Smooth muscle cell (in vitro differentiated cells): ENCODE results near the gene LCK. TPM values are rescaled to one million over a fixed set of nuclear protein-coding genes. Genes with fewer than 3 reads are reported as not detected.

ENCODE experiments used
- DNase-seq: peaks from one replicate; lab custom pipeline; 2025; ENCODE audit not compliant: unreplicated experiment; lab: John Stamatoyannopoulos, UW
- H2AFZ ChIP-seq: fragments of 200-600 bp; sonication (generic); 2 replicates; pipeline ENCODE4 v1.6.0; 2016; ENCODE audit warnings: antibody characterized with exemption, low read depth, mild to moderate bottlenecking
- H3F3A ChIP-seq: fragments of 200-600 bp; sonication (generic); 2 replicates; pipeline ENCODE4 v1.6.0; 2017; ENCODE audit warnings: antibody characterized with exemption, low read depth
- H3K27ac ChIP-seq: fragments of 200-600 bp; sonication (generic); 2 replicates; pipeline ENCODE4 v1.5.1; 2016; ENCODE audit warnings: low read depth, mild to moderate bottlenecking
- H3K27me3 ChIP-seq: fragments of 200-600 bp; sonication (generic); 2 replicates; pipeline ENCODE4 v1.6.1; 2016; ENCODE audit warnings: low read depth, mild to moderate bottlenecking
- H3K36me3 ChIP-seq: fragments of 200-600 bp; sonication (generic); 2 replicates; pipeline ENCODE4 v1.5.1; 2016; ENCODE audit warnings: low read depth
- H3K4me1 ChIP-seq: fragments of 200-600 bp; sonication (generic); 2 replicates; pipeline ENCODE4 v1.5.1; 2016; ENCODE audit warnings: low read depth
- H3K4me2 ChIP-seq: fragments of 200-600 bp; sonication (generic); 2 replicates; pipeline ENCODE4 v1.6.0; 2016; ENCODE audit warnings: mild to moderate bottlenecking
- H3K4me3 ChIP-seq: fragments of 200-600 bp; sonication (generic); 2 replicates; pipeline ENCODE4 v1.5.1; 2016; ENCODE audit warnings: mild to moderate bottlenecking
- H3K79me2 ChIP-seq: fragments of 200-600 bp; sonication (generic); 2 replicates; pipeline ENCODE4 v1.6.0; 2016; ENCODE audit warnings: low read depth, mild to moderate bottlenecking
- H3K9ac ChIP-seq: fragments of 200-600 bp; sonication (generic); 2 replicates; pipeline ENCODE4 v1.6.0; 2016; ENCODE audit warnings: low read depth
- H3K9me3 ChIP-seq: fragments of 200-600 bp; sonication (generic); replicated peaks from 2 replicates; pipeline ENCODE4 v1.5.1; 2016; ENCODE audit warnings: low read depth
- H4K20me1 ChIP-seq: fragments of 200-600 bp; sonication (generic); 2 replicates; pipeline ENCODE4 v1.6.0; 2016; ENCODE audit warnings: low read depth
- CTCF ChIP-seq: fragments of 200-600 bp; sonication (generic); IDR thresholded peaks from 2 replicates; pipeline ENCODE4 v1.5.1; 2017; ENCODE audit warnings: borderline replicate concordance, mild to moderate bottlenecking, antibody characterized with exemption; ENCODE audit not compliant: insufficient read depth, poor library complexity, severe bottlenecking
- WGBS: methylation state at CpG from one replicate; pipeline ENCODE4 v1.1.7; 2016; ENCODE audit warnings: low lambda C conversion rate; 5-methylcytosine and 5-hydroxymethylcytosine counted together
- polyA plus RNA-seq: library from polyadenylated mRNA; unstranded; fragments of >200 nt; fragmentation: Nextera tagmentation; extraction: Ambion mirVana; gene quantifications from 2 replicates; pipeline ENCODE4 v1.2.1, GENCODE V29; 2016
- total RNA-seq: library from RNA; depleted of rRNA; stranded (reverse); fragments of >200 nt; gene quantifications from 2 replicates; pipeline ENCODE4 v1.2.3, GENCODE V29; 2014

The LCK gene
- total and polyA plus RNA-seq, 2 experiments from 2014 or later = 0.22 TPM; not detected in 1

GRCh38 chr1:32247452-32247851 is 3.6 kb upstream of the LCK start:
- no peaks in the 10 kb centered on the region for H3K27me3 ChIP-seq
- H3K36me3 ChIP-seq = no peaks in the 10 kb centered on the region
- H2AFZ ChIP-seq = no peak overlapping the region
- H3K79me2 ChIP-seq = no peaks in the 10 kb centered on the region
- H3K4me1 ChIP-seq = peaks cover 5% of the 10 kb centered on the region
- no peak overlapping the region for H3K4me2 ChIP-seq
- H3K9ac ChIP-seq = no peak overlapping the region
- H3F3A ChIP-seq = no peaks in the 10 kb centered on the region
- no peak for DNase-seq
- no peaks in the 10 kb centered on the region for H3K9me3 ChIP-seq
- H4K20me1 ChIP-seq = no peaks in the 10 kb centered on the region
- no peak for TF ChIP-seq CTCF
- no peak overlapping the region for H3K4me3 ChIP-seq
- H3K27ac ChIP-seq = no peak overlapping the region
- WGBS = 91% methylated on average over 12 of the region's 12 CpGs

- Histone ChIP-seq H4K20me1 (no peaks in the 10 kb centered on the region), H3K36me3 (no peaks in the 10 kb centered on the region), H3K27me3 (no peaks in the 10 kb centered on the region), H2AFZ (no peak overlapping the region), H3K4me1 (no peaks in the 10 kb centered on the region), H3K4me2 (peak overlapping the region; percentile 75), H3K4me3 (no peak overlapping the region), H3K9me3 (no peaks in the 10 kb centered on the region), H3K79me2 (no peaks in the 10 kb centered on the region), H3K9ac (no peak overlapping the region), H3K27ac (no peak overlapping the region), H3F3A (no peaks in the 10 kb centered on the region)
- 9% methylated on average over 26 of the region's 31 CpGs for WGBS
- TF ChIP-seq CTCF = peak; percentile 81
- DNase-seq = peak; percentile 17
These were observed 2.8 kb upstream of the LCK start for GRCh38 chr1:32247983-32248889.

GRCh38 chr1:32249831-32250525 is 1.1 kb upstream of the LCK start:
- no peaks in the 10 kb centered on the region for H3K9me3 ChIP-seq
- no peaks in the 10 kb centered on the region for H3K27me3 ChIP-seq
- H3K4me2 ChIP-seq = no peak overlapping the region
- no peak overlapping the region for H2AFZ ChIP-seq
- TF ChIP-seq CTCF = no peak
- no peak overlapping the region for H3K27ac ChIP-seq
- WGBS = 79% methylated on average over 9 of the region's 9 CpGs
- H4K20me1 ChIP-seq = no peaks in the 10 kb centered on the region
- no peak overlapping the region for H3K4me3 ChIP-seq
- no peak for DNase-seq
- H3K79me2 ChIP-seq = no peaks in the 10 kb centered on the region
- no peaks in the 10 kb centered on the region for H3F3A ChIP-seq
- no peak overlapping the region for H3K9ac ChIP-seq
- H3K36me3 ChIP-seq = no peaks in the 10 kb centered on the region
- H3K4me1 ChIP-seq = no peaks in the 10 kb centered on the region
